GM23338 (cell line): Measurements from ENCODE around the gene ATP5PB. TPM values are rescaled to one million over a fixed set of nuclear protein-coding genes. Genes with fewer than 3 reads are reported as not detected.

Source experiments
- ATAC-seq: fragments of 200-7000 bp; cut with Tn5 transposase; 3 replicates; pipeline ENCODE4 v1.9.1; 2020
- DNase-seq: peaks from one replicate; pipeline ENCODE4 v3.0.0-alpha.2; 2015; ENCODE audit warnings: low spot score
- H2AFZ ChIP-seq: fragments of 200-600 bp; sonication (generic); 2 replicates; pipeline ENCODE4 v1.8.0; 2016; ENCODE audit warnings: antibody characterized with exemption, mild to moderate bottlenecking, moderate library complexity
- H3F3A ChIP-seq: fragments of 200-600 bp; sonication (generic); replicated peaks from 2 replicates; pipeline ENCODE4 v1.8.0; 2017; ENCODE audit warnings: antibody characterized with exemption, mixed run types, low read depth
- H3K27ac ChIP-seq: fragments of 200-600 bp; sonication (generic); 2 replicates; pipeline ENCODE4 v1.6.1; 2016; ENCODE audit warnings: low read depth
- H3K27me3 ChIP-seq: fragments of 200-600 bp; sonication (generic); 2 replicates; pipeline ENCODE4 v1.8.0; 2016; ENCODE audit warnings: mild to moderate bottlenecking, mixed run types, moderate library complexity; ENCODE audit not compliant: insufficient read depth
- H3K36me3 ChIP-seq: fragments of 200-600 bp; sonication (generic); 2 replicates; pipeline ENCODE4 v1.8.0; 2016; ENCODE audit warnings: mild to moderate bottlenecking; ENCODE audit not compliant: insufficient read depth
- H3K4me1 ChIP-seq: fragments of 200-600 bp; sonication (generic); 2 replicates; pipeline ENCODE4 v1.8.0; 2016; ENCODE audit warnings: mild to moderate bottlenecking, moderate library complexity; ENCODE audit not compliant: insufficient read depth
- H3K4me2 ChIP-seq: fragments of 200-600 bp; sonication (generic); 2 replicates; pipeline ENCODE4 v1.7.1; 2017; ENCODE audit warnings: mixed run types
- H3K4me3 ChIP-seq: fragments of 200-600 bp; sonication (generic); 2 replicates; pipeline ENCODE4 v1.6.1; 2016; ENCODE audit warnings: mixed run types
- H3K79me2 ChIP-seq: fragments of 200-600 bp; sonication (generic); replicated peaks from 2 replicates; pipeline ENCODE4 v1.8.0; 2017; ENCODE audit warnings: mild to moderate bottlenecking; ENCODE audit not compliant: insufficient read depth
- H3K9me2 ChIP-seq: fragments of 200-600 bp; sonication (generic); 2 replicates; pipeline ENCODE4 v1.8.0; 2017; ENCODE audit not compliant: insufficient read depth
- H4K20me1 ChIP-seq: fragments of 200-600 bp; sonication (generic); replicated peaks from 2 replicates; pipeline ENCODE4 v1.8.0; 2017; ENCODE audit warnings: mild to moderate bottlenecking; ENCODE audit not compliant: insufficient read depth
- H3K27ac Mint-ChIP-seq: 2 replicates; pipeline ENCODE4 v1.8.0; 2020; ENCODE audit warnings: inconsistent platforms, mild to moderate bottlenecking, moderate library complexity, mixed read lengths
- H3K27me3 Mint-ChIP-seq: 3 replicates; pipeline ENCODE4 v1.8.0; 2022; ENCODE audit warnings: low read depth, mild to moderate bottlenecking, moderate library complexity, mixed read lengths, inconsistent platforms; ENCODE audit not compliant: insufficient read depth, poor library complexity
- H3K36me3 Mint-ChIP-seq: 3 replicates; pipeline ENCODE4 v1.8.0; 2021; ENCODE audit warnings: low read depth, mild to moderate bottlenecking, inconsistent platforms, moderate library complexity, mixed read lengths
- H3K4me1 Mint-ChIP-seq: 3 replicates; pipeline ENCODE4 v1.8.0; 2020; ENCODE audit warnings: mild to moderate bottlenecking, inconsistent platforms, mixed read lengths
- H3K4me3 Mint-ChIP-seq: 3 replicates; pipeline ENCODE4 v1.8.0; 2021; ENCODE audit warnings: moderate library complexity, mild to moderate bottlenecking, inconsistent platforms, mixed read lengths
- H3K9me3 Mint-ChIP-seq: 3 replicates; pipeline ENCODE4 v1.8.0; 2020; ENCODE audit warnings: moderate library complexity, mild to moderate bottlenecking, inconsistent platforms, mixed read lengths
- CREB1 ChIP-seq: fragments of 250-450 bp; sonication (Bioruptor Pico); IDR thresholded peaks from 2 replicates; pipeline ENCODE4 v1.5.0; 2020; ENCODE audit warnings: low read depth, mild to moderate bottlenecking, moderate library complexity
- CTCF ChIP-seq, 2 experiments: fragments of 200-600 bp in 1 of 2; sonication (generic) in 1 of 2; conservative IDR thresholded peaks; 2 replicates each; pipeline versions ENCODE4 v1.5.1 to v1.6.1; 2016 to 2017; ENCODE audit warnings: antibody characterized with exemption in 2 of 2, low read depth in 2 of 2, mild to moderate bottlenecking in 2 of 2, moderate library complexity in 1 of 2
- EZH2 ChIP-seq: fragments of 200-600 bp; sonication (generic); IDR thresholded peaks from one replicate; pipeline ENCODE4 v1.8.0; 2017; ENCODE audit warnings: antibody characterized with exemption, mild to moderate bottlenecking, low read depth; ENCODE audit not compliant: unreplicated experiment
- EZH2phosphoT487 ChIP-seq: fragments of 200-600 bp; sonication (generic); IDR thresholded peaks from one replicate; pipeline ENCODE4 v1.8.1; 2018; ENCODE audit warnings: antibody characterized with exemption; ENCODE audit not compliant: unreplicated experiment
- JUNB ChIP-seq: IDR thresholded peaks from one replicate; pipeline ENCODE4 v1.6.1; 2016; ENCODE audit warnings: antibody characterized with exemption; ENCODE audit not compliant: unreplicated experiment
- NANOG ChIP-seq: IDR thresholded peaks from 2 replicates; pipeline ENCODE4 v1.6.1; 2016; ENCODE audit warnings: antibody characterized with exemption, borderline replicate concordance
- POLR2AphosphoS5 ChIP-seq: IDR thresholded peaks from 2 replicates; pipeline ENCODE4 v1.6.1; 2016; ENCODE audit warnings: antibody characterized with exemption, low read depth
- STAT1 ChIP-seq: IDR thresholded peaks from one replicate; pipeline ENCODE4 v1.6.1; 2016; ENCODE audit warnings: antibody characterized with exemption; ENCODE audit not compliant: unreplicated experiment
- ZNF331 ChIP-seq: fragments of 250-450 bp; sonication (Bioruptor Pico); IDR thresholded peaks from 2 replicates; pipeline ENCODE4 v1.5.0; 2020; ENCODE audit warnings: low read depth, mild to moderate bottlenecking, moderate library complexity
- polyA plus RNA-seq: library from polyadenylated mRNA; unstranded; fragments of >200 nt; fragmentation: Nextera tagmentation; extraction: Ambion mirVana; gene quantifications from 2 replicates; pipeline ENCODE4 v1.2.1, GENCODE V29; 2016
- total RNA-seq: library from RNA; depleted of rRNA; stranded (reverse); fragments of >200 nt; shearing (Covaris generic); gene quantifications from 2 replicates; pipeline ENCODE4 v1.2.3, GENCODE V29; 2014
- TF ChIP-seq, protein P1 (sequence below): IDR thresholded peaks from one replicate; pipeline ENCODE4 v1.6.1; 2018; ENCODE audit warnings: antibody characterized with exemption; ENCODE audit not compliant: unreplicated experiment

The ATP5PB gene
- total and polyA plus RNA-seq, 2 experiments from 2014 or later, result 279 to 300 TPM

GRCh38 chr1:111399792-111400610 is 49.3 kb upstream of the ATP5PB start:
- H2AFZ ChIP-seq, result no peak overlapping the region
- no peak overlapping the region for H3K4me2 ChIP-seq
- no peak overlapping the region for H3K4me3 ChIP-seq
- no peaks in the 10 kb centered on the region for H3K4me1 Mint-ChIP-seq
- H3K36me3 ChIP-seq, result no peaks in the 10 kb centered on the region
- H4K20me1 ChIP-seq, result no peaks in the 10 kb centered on the region
- no peaks in the 10 kb centered on the region for H3F3A ChIP-seq
- no peak overlapping the region for H3K27ac Mint-ChIP-seq
- H3K79me2 ChIP-seq, result no peaks in the 10 kb centered on the region
- no peaks in the 10 kb centered on the region for H3K36me3 Mint-ChIP-seq
- TF ChIP-seq JUNB, result no peak
- peak; percentile 70 to 81 for TF ChIP-seq CTCF (conservative IDR thresholded peaks at IDR 0.05; ENCODE audit: low read depth in 2 of 2)
- no peak for TF ChIP-seq EZH2phosphoT487
- TF ChIP-seq EZH2, result no peak
- H3K9me2 ChIP-seq, result 0 out of 2 replicates have a peak, but pooled peaks cover 1% of the 10 kb centered on the region
- peaks cover 3% of the 10 kb centered on the region; the same call in 1 of the 3 replicates for H3K9me3 Mint-ChIP-seq
- H3K27me3 ChIP-seq, result no peaks in the 10 kb centered on the region
- DNase-seq, result peak; percentile 82
- peaks cover 3% of the 10 kb centered on the region for H3K27me3 Mint-ChIP-seq
- ATAC-seq, result peak; percentile 25; the same call in 2 of the 3 replicates
- no peaks in the 10 kb centered on the region for H3K4me1 ChIP-seq
- no peak overlapping the region for H3K27ac ChIP-seq
- no peak overlapping the region for H3K4me3 Mint-ChIP-seq

- Mint-ChIP-seq H3K9me3 (peaks cover 3% of the 10 kb centered on the region; the same call in 1 of the 3 replicates), H3K36me3 (no peaks in the 10 kb centered on the region), H3K4me1 (peaks cover 5% of the 10 kb centered on the region; the same call in 2 of the 3 replicates), H3K27me3 (peaks cover 3% of the 10 kb centered on the region), H3K4me3 (no peak overlapping the region), H3K27ac (no peak overlapping the region)
- no peaks in the 10 kb centered on the region for H3K9me2 ChIP-seq
- H3K4me2 ChIP-seq, result no peak overlapping the region
- no peaks in the 10 kb centered on the region for H4K20me1 ChIP-seq
- no peaks in the 10 kb centered on the region for H3K36me3 ChIP-seq
- H3K4me3 ChIP-seq, result no peak overlapping the region
- H3K27ac ChIP-seq, result no peak overlapping the region
- no peak for TF ChIP-seq POLR2AphosphoS5
- H3K27me3 ChIP-seq, result no peaks in the 10 kb centered on the region
- ATAC-seq (no peak), DNase-seq (no peak)
- H3F3A ChIP-seq, result no peaks in the 10 kb centered on the region
- no peaks in the 10 kb centered on the region for H3K79me2 ChIP-seq
- H3K4me1 ChIP-seq, result no peaks in the 10 kb centered on the region
- peak overlapping the region; percentile 69; the same call in 1 of the 2 replicates for H2AFZ ChIP-seq
These were observed 47.2 kb upstream of the ATP5PB start for GRCh38 chr1:111402083-111402482.

- no peak overlapping the region for H3K27ac Mint-ChIP-seq
- Histone ChIP-seq H4K20me1 (no peaks in the 10 kb centered on the region), H3K4me2 (no peak overlapping the region), H3K79me2 (no peaks in the 10 kb centered on the region), H3K27me3 (no peaks in the 10 kb centered on the region), H3K36me3 (no peaks in the 10 kb centered on the region), H3K4me3 (no peak overlapping the region), H3K9me2 (no peaks in the 10 kb centered on the region), H3K27ac (no peak overlapping the region), H2AFZ (no peak overlapping the region), H3K4me1 (no peaks in the 10 kb centered on the region), H3F3A (no peaks in the 10 kb centered on the region)
- H3K36me3 Mint-ChIP-seq, result no peaks in the 10 kb centered on the region
- ATAC-seq (no peak), DNase-seq (no peak)
- H3K4me3 Mint-ChIP-seq, result no peak overlapping the region
- no peaks in the 10 kb centered on the region for H3K9me3 Mint-ChIP-seq
- H3K4me1 Mint-ChIP-seq, result peaks cover 5% of the 10 kb centered on the region; the same call in 2 of the 3 replicates
- H3K27me3 Mint-ChIP-seq, result peaks cover 1% of the 10 kb centered on the region
- TF ChIP-seq NANOG (no peak), EZH2phosphoT487 (no peak), EZH2 (no peak), POLR2AphosphoS5 (no peak), STAT1 (no peak), CREB1 (CRISPR knock-in tag) (no peak), ZNF331 (CRISPR knock-in tag) (no peak)
- TF ChIP-seq, protein P1, sequence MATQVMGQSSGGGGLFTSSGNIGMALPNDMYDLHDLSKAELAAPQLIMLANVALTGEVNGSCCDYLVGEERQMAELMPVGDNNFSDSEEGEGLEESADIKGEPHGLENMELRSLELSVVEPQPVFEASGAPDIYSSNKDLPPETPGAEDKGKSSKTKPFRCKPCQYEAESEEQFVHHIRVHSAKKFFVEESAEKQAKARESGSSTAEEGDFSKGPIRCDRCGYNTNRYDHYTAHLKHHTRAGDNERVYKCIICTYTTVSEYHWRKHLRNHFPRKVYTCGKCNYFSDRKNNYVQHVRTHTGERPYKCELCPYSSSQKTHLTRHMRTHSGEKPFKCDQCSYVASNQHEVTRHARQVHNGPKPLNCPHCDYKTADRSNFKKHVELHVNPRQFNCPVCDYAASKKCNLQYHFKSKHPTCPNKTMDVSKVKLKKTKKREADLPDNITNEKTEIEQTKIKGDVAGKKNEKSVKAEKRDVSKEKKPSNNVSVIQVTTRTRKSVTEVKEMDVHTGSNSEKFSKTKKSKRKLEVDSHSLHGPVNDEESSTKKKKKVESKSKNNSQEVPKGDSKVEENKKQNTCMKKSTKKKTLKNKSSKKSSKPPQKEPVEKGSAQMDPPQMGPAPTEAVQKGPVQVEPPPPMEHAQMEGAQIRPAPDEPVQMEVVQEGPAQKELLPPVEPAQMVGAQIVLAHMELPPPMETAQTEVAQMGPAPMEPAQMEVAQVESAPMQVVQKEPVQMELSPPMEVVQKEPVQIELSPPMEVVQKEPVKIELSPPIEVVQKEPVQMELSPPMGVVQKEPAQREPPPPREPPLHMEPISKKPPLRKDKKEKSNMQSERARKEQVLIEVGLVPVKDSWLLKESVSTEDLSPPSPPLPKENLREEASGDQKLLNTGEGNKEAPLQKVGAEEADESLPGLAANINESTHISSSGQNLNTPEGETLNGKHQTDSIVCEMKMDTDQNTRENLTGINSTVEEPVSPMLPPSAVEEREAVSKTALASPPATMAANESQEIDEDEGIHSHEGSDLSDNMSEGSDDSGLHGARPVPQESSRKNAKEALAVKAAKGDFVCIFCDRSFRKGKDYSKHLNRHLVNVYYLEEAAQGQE, result no peak
These were observed 44.7 kb upstream of the ATP5PB start for GRCh38 chr1:111404588-111404987.
